ENCODE data around the gene TMEM198.

TMEM198 gene

GRCh38 chr2:219527472-219527871 is 16.4 kb upstream of the TMEM198 start:
- H3K27me3 ChIP-seq (ENCODE audit: insufficient read depth, low read length): peaks cover 35% of the 10 kb centered on the region
- H3K4me1 ChIP-seq (ENCODE audit: control insufficient read depth, insufficient read depth, low read length, unreplicated experiment): peaks cover 2% of the 10 kb centered on the region
- no peak overlapping the region for H3K4me3 ChIP-seq (ENCODE audit: low read depth, low read length)
- no peaks in the 10 kb centered on the region for H3K79me2 ChIP-seq (ENCODE audit: control insufficient read depth, insufficient read depth, low read length, unreplicated experiment)
- H3K36me3 ChIP-seq (ENCODE audit: insufficient read depth, low read length): no peaks in the 10 kb centered on the region
- H3K27ac ChIP-seq (ENCODE audit: low read depth, low read length): no peak overlapping the region
- no peak overlapping the region for H2AFZ ChIP-seq (ENCODE audit: low read length, unreplicated experiment)

DNA sequence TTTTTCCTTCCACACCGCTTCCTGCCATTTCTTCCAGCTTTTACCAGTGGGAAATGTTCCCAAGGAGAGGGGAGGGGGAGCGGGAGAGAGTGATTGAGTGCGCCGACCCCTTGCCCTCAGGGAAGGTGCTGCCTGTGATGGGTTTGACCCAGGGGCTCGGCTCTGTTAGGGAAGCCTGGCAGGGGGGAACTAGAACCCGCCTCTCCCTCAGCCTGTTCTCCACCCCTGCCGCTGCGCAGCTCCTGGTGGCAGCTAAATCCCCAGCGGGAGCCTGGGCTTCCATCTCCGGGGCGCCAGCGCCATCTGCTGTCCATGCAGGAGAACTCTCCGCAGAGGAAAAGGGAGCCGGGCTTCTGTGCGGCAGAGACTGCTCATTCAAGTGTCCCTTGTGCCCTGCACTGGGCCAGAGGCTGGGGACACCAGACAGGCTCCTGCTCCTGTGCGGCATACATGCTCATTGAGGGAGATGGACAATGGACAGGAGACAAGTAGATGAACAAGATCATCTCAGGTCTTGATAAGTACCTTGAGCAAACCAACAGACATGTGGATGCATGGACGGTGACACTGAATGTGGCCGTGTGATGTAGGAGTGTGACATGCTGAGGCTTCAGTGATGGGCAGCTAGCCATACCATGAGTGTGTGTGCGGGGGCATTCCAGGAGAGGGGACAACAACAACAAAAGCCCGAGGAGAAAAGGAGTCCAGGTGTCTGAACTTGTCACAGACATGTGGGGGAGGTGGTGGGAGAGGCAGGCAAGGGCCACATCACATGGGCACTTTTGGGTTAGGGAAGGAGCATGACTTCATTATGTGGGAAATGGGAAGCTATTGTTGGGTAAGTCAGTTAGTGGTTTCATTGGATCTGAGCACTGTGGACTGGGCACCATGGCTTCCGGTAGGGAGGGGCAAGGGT is 13.5 kb upstream of the TMEM198 start:
- no peaks in the 10 kb centered on the region for H3K36me3 ChIP-seq (ENCODE audit: insufficient read depth, low read length)
- no peak overlapping the region for H3K27ac ChIP-seq (ENCODE audit: low read depth, low read length)
- H3K4me3 ChIP-seq (ENCODE audit: low read depth, low read length): peak overlapping the region; percentile 62; the same call in 1 of the 2 replicates
- H3K27me3 ChIP-seq (ENCODE audit: insufficient read depth, low read length): peaks cover 36% of the 10 kb centered on the region
- no peaks in the 10 kb centered on the region for H3K4me1 ChIP-seq (ENCODE audit: control insufficient read depth, insufficient read depth, low read length, unreplicated experiment)
- no peak overlapping the region for H2AFZ ChIP-seq (ENCODE audit: low read length, unreplicated experiment)
- H3K79me2 ChIP-seq (ENCODE audit: control insufficient read depth, insufficient read depth, low read length, unreplicated experiment): no peaks in the 10 kb centered on the region

GRCh38 chr2:219531639-219532377 is 12.0 kb upstream of the TMEM198 start:
- H3K4me3 ChIP-seq (ENCODE audit: low read depth, low read length): no peak overlapping the region
- no peak overlapping the region for H2AFZ ChIP-seq (ENCODE audit: low read length, unreplicated experiment)
- H3K27me3 ChIP-seq (ENCODE audit: insufficient read depth, low read length): peaks cover 34% of the 10 kb centered on the region
- H3K4me1 ChIP-seq (ENCODE audit: control insufficient read depth, insufficient read depth, low read length, unreplicated experiment): no peaks in the 10 kb centered on the region
- no peaks in the 10 kb centered on the region for H3K79me2 ChIP-seq (ENCODE audit: control insufficient read depth, insufficient read depth, low read length, unreplicated experiment)
- H3K36me3 ChIP-seq (ENCODE audit: insufficient read depth, low read length): no peaks in the 10 kb centered on the region
- H3K27ac ChIP-seq (ENCODE audit: low read depth, low read length): no peak overlapping the region

GRCh38 chr2:219532378-219532649 is 11.5 kb upstream of the TMEM198 start:
- Histone ChIP-seq H3K4me1 (ENCODE audit: control insufficient read depth, insufficient read depth, low read length, unreplicated experiment) (no peaks in the 10 kb centered on the region), H3K27ac (ENCODE audit: low read depth, low read length) (no peak overlapping the region), H2AFZ (ENCODE audit: low read length, unreplicated experiment) (no peak overlapping the region), H3K27me3 (ENCODE audit: insufficient read depth, low read length) (peaks cover 31% of the 10 kb centered on the region), H3K36me3 (ENCODE audit: insufficient read depth, low read length) (no peaks in the 10 kb centered on the region), H3K79me2 (ENCODE audit: control insufficient read depth, insufficient read depth, low read length, unreplicated experiment) (no peaks in the 10 kb centered on the region), H3K4me3 (ENCODE audit: low read depth, low read length) (no peak overlapping the region)

- no peak overlapping the region for H2AFZ ChIP-seq (ENCODE audit: low read length, unreplicated experiment)
Observed at GRCh38 chr2:219533930-219534661, 9.7 kb upstream of the TMEM198 start.

GRCh38 chr2:219536425-219536824 is 7.4 kb upstream of the TMEM198 start:
- Histone ChIP-seq H3K27ac (ENCODE audit: low read depth, low read length) (no peak overlapping the region), H2AFZ (ENCODE audit: low read length, unreplicated experiment) (no peak overlapping the region), H3K36me3 (ENCODE audit: insufficient read depth, low read length) (0 out of 2 replicates have a peak, but pooled peaks cover 8% of the 10 kb centered on the region), H3K27me3 (ENCODE audit: insufficient read depth, low read length) (peaks cover 9% of the 10 kb centered on the region; the same call in 1 of the 2 replicates), H3K4me1 (ENCODE audit: control insufficient read depth, insufficient read depth, low read length, unreplicated experiment) (no peaks in the 10 kb centered on the region), H3K79me2 (ENCODE audit: control insufficient read depth, insufficient read depth, low read length, unreplicated experiment) (no peaks in the 10 kb centered on the region), H3K4me3 (ENCODE audit: low read depth, low read length) (no peak overlapping the region)

More at GRCh38 chr2:219533930-219534661, 9.7 kb upstream of the TMEM198 start:
- no peak overlapping the region for H3K27ac ChIP-seq (ENCODE audit: low read depth, low read length)
- H3K36me3 ChIP-seq (ENCODE audit: insufficient read depth, low read length): no peaks in the 10 kb centered on the region
- peaks cover 18% of the 10 kb centered on the region for H3K27me3 ChIP-seq (ENCODE audit: insufficient read depth, low read length)
- no peak overlapping the region for H3K4me3 ChIP-seq (ENCODE audit: low read depth, low read length)
- H3K4me1 ChIP-seq (ENCODE audit: control insufficient read depth, insufficient read depth, low read length, unreplicated experiment): no peaks in the 10 kb centered on the region
- H3K79me2 ChIP-seq (ENCODE audit: control insufficient read depth, insufficient read depth, low read length, unreplicated experiment): no peaks in the 10 kb centered on the region

DNA sequence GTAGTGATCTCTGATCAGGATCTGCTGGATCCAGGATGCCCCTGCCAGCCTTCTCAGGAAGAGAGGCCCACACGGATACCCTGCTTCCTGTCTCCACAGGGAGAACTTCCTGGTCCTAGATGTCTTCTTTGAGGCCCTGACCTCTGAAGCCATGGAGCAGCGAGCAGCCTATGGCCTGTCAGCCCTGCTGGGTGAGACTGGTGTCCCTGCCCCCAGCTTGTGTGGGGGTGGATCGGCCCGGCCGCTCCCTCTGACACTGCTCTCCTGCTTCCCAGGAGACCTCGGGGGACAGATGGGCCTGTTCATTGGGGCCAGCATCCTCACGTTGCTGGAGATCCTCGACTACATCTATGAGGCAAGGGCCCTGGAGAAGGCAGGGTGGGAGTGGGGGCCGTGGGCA is 6.9 kb upstream of the TMEM198 start:
- Histone ChIP-seq H2AFZ (ENCODE audit: low read length, unreplicated experiment) (no peak overlapping the region), H3K27me3 (ENCODE audit: insufficient read depth, low read length) (peaks cover 6% of the 10 kb centered on the region; the same call in 1 of the 2 replicates), H3K36me3 (ENCODE audit: insufficient read depth, low read length) (0 out of 2 replicates have a peak, but pooled peaks cover 8% of the 10 kb centered on the region), H3K79me2 (ENCODE audit: control insufficient read depth, insufficient read depth, low read length, unreplicated experiment) (no peaks in the 10 kb centered on the region), H3K4me3 (ENCODE audit: low read depth, low read length) (no peak overlapping the region), H3K4me1 (ENCODE audit: control insufficient read depth, insufficient read depth, low read length, unreplicated experiment) (peaks cover 2% of the 10 kb centered on the region), H3K27ac (ENCODE audit: low read depth, low read length) (no peak overlapping the region)

DNA sequence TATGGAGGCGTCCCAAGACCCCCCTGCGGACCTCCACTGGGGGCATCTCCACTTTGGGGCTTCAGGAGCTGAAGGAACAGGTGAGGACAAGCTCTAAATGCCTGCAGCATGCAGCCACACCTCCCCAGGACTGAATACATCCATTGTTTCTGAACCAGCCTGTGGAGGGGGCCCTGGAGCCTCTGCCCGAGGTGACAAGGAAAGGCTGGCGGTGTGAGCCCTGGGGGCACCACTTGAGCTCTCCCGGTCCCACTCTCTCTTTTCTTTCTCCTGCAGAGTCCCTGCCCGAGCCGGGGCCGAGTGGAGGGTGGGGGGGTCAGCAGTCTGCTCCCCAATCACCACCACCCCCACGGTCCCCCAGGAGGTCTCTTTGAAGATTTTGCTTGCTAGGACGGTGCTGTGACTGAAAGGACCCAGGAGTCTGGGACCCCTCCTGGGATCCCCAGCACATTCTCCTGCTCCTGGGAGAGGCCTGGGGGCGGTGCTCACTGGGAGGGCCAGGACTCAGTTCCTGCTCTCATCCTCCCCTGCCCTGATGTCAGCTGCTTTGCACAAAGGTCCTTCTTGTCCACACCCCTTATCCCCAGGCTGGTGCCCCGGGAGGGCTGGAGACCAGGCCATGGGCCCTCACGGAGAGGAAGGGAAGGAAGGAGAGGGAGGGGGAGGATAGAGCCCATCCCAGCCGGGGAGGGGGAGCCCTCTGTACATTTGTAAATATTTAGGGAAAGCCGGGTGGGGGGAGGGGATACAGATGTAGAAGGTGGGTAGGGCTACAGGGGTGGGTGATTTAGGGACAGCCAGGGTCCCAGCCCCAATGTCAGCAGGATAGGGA is 6.0 kb upstream of the TMEM198 start:
- H3K79me2 ChIP-seq (ENCODE audit: control insufficient read depth, insufficient read depth, low read length, unreplicated experiment): peaks cover 6% of the 10 kb centered on the region
- no peak overlapping the region for H3K27ac ChIP-seq (ENCODE audit: low read depth, low read length)
- no peaks in the 10 kb centered on the region for H3K27me3 ChIP-seq (ENCODE audit: insufficient read depth, low read length)
- no peak overlapping the region for H3K4me3 ChIP-seq (ENCODE audit: low read depth, low read length)
- H2AFZ ChIP-seq (ENCODE audit: low read length, unreplicated experiment): no peak overlapping the region
- peaks cover 8% of the 10 kb centered on the region for H3K4me1 ChIP-seq (ENCODE audit: control insufficient read depth, insufficient read depth, low read length, unreplicated experiment)
- 0 out of 2 replicates have a peak, but pooled peaks cover 8% of the 10 kb centered on the region for H3K36me3 ChIP-seq (ENCODE audit: insufficient read depth, low read length)

GRCh38 chr2:219538504-219538951 is 5.3 kb upstream of the TMEM198 start:
- H3K4me1 ChIP-seq (ENCODE audit: control insufficient read depth, insufficient read depth, low read length, unreplicated experiment): peaks cover 8% of the 10 kb centered on the region
- no peak overlapping the region for H2AFZ ChIP-seq (ENCODE audit: low read length, unreplicated experiment)
- H3K79me2 ChIP-seq (ENCODE audit: control insufficient read depth, insufficient read depth, low read length, unreplicated experiment): peaks cover 6% of the 10 kb centered on the region
- 0 out of 2 replicates have a peak, but pooled peaks cover 8% of the 10 kb centered on the region for H3K36me3 ChIP-seq (ENCODE audit: insufficient read depth, low read length)
- H3K27ac ChIP-seq (ENCODE audit: low read depth, low read length): no peak overlapping the region
- no peak overlapping the region for H3K4me3 ChIP-seq (ENCODE audit: low read depth, low read length)
- no peaks in the 10 kb centered on the region for H3K27me3 ChIP-seq (ENCODE audit: insufficient read depth, low read length)

All from ACC112 (cell line).